Right lobe of liver (tissue), 6 donors: ENCODE measurements around the gene TPT1. TPM values are rescaled to one million over a fixed set of nuclear protein-coding genes. Genes with fewer than 3 reads are reported as not detected.
A peak's percentile ranks its signal among the peaks of the same experiment; 100 is the strongest.

ENCODE experiments used
- ATAC-seq, 4 donors: fragments of 200-7000 bp; cut with Tn5 transposase; one replicate each; pipeline ENCODE4 v1.9.1; 2020; ENCODE audit warnings: mild to moderate bottlenecking in 4 of 4, moderate library complexity in 4 of 4
- DNase-seq, 3 donors: peaks; one replicate each; pipeline ENCODE4 v3.0.0-alpha.2; 2020
- H3K27ac ChIP-seq, 3 donors: fragments of 200-600 bp; one replicate each; pipeline ENCODE4 v1.8.0; 2022
- H3K27me3 ChIP-seq, 2 donors: fragments of 200-600 bp; one replicate each; pipeline ENCODE4 v1.8.0; 2022
- H3K36me3 ChIP-seq, 4 donors: fragments of 200-600 bp; sonication (generic) in 1 of 4; one replicate each; pipeline versions ENCODE4 v1.5.1 to v1.8.0; 2017 to 2022; ENCODE audit warnings: control low read depth in 1 of 4
- H3K4me1 ChIP-seq, 4 donors: fragments of 200-600 bp; sonication (generic) in 1 of 4; one replicate each; pipeline versions ENCODE4 v1.5.1 to v1.8.0; 2017 to 2022; ENCODE audit warnings: control low read depth in 1 of 4
- H3K4me3 ChIP-seq, 3 donors: fragments of 200-600 bp; one replicate each; pipeline ENCODE4 v1.8.0; 2022
- H3K9me3 ChIP-seq, 4 donors: fragments of 200-600 bp; sonication (generic) in 1 of 4; one replicate each; pipeline versions ENCODE4 v1.5.1 to v1.8.0; 2017 to 2022; ENCODE audit warnings: control low read depth in 1 of 4
- POLR2A ChIP-seq: fragments of 450-650 bp; IDR thresholded peaks from one replicate; pipeline ENCODE4 v1.6.1; 2017; ENCODE audit warnings: antibody characterized with exemption, mild to moderate bottlenecking
- WGBS: methylation state at CpG from one replicate; pipeline ENCODE4 v1.1.6; 2018; ENCODE audit warnings: low coverage, low lambda C conversion rate; ENCODE audit not compliant: insufficient coverage; ENCODE audit errors: missing lambda C conversion rate; 5-methylcytosine and 5-hydroxymethylcytosine counted together
- intact Hi-C, 2 donors: fragments of 100-400 bp; cut with DNase I; formaldehyde crosslinking; loops; one replicate each; pipeline versions ENCODE4 v1.11.2 to v1.14.1; 2022
- total RNA-seq, 6 experiments: library from RNA; depleted of rRNA in 2 of 6; stranded (reverse); fragments of >200 nt in 2 of 6; fragmentation: NEBNext Ultra II Directional in 3 of 6; extraction: Animal tissue kit (Norgen Biotek cat#: 25700) in 3 of 6; gene quantifications; one replicate each; pipeline versions ENCODE4 v1.1.0 to v1.2.4, GENCODE V29; 2016 to 2023
- TF ChIP-seq, protein P1 (sequence below), 4 donors: fragments of 200-600 bp in 3 of 4; fragments of 450-650 bp in 1 of 4; IDR thresholded peaks; one replicate each; pipeline versions ENCODE4 v1.5.1 to v1.8.0; 2016 to 2022; ENCODE audit warnings: antibody characterized with exemption in 4 of 4, mild to moderate bottlenecking in 2 of 4
- donor health status: DM: no; HTN: yes; CAD: no.
- donor health status: DM: no; HTN: no; CAD: no.
- donor health status: DM: no; HTN: no; CAD: no.
- donor health status: DM: no; HTN: yes; CAD: no.
- donor health status: DM: no; HTN: yes; CAD: no.

The TPT1 gene
- total RNA-seq, 6 experiments from 2014 or later, result 1,466 to 3,393 (median 2,295) TPM

DNA sequence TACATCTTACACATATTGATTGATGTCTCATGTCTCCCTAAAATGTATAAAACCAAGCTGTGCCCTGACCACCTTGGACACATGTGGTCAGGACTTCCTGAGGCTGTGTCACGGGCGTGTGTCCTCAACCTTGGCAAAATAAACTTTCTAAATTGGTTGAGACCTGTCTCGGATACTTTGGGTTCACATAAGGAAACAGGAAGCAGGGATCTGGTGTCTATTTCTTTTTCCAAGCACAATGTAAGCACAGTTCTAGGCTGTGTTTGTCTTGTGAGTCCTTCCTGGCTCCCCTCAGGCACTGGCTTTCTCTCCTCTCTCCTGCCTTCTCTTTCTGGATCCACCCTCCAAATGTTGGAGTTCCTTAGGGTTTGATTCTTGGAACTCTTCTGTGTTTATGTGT lies 27.6 kb upstream of the TPT1 start:
- peaks cover 0 to 3% (median 0%) of the 10 kb centered on the region in 4 donors for H3K4me1 ChIP-seq
- TF ChIP-seq, protein P1, sequence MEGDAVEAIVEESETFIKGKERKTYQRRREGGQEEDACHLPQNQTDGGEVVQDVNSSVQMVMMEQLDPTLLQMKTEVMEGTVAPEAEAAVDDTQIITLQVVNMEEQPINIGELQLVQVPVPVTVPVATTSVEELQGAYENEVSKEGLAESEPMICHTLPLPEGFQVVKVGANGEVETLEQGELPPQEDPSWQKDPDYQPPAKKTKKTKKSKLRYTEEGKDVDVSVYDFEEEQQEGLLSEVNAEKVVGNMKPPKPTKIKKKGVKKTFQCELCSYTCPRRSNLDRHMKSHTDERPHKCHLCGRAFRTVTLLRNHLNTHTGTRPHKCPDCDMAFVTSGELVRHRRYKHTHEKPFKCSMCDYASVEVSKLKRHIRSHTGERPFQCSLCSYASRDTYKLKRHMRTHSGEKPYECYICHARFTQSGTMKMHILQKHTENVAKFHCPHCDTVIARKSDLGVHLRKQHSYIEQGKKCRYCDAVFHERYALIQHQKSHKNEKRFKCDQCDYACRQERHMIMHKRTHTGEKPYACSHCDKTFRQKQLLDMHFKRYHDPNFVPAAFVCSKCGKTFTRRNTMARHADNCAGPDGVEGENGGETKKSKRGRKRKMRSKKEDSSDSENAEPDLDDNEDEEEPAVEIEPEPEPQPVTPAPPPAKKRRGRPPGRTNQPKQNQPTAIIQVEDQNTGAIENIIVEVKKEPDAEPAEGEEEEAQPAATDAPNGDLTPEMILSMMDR (IDR thresholded peaks at IDR 0.05), result no peak
- TF ChIP-seq POLR2A, result no peak
- no peak overlapping the region for H3K4me3 ChIP-seq
- no peaks in the 10 kb centered on the region for H3K36me3 ChIP-seq
- no peak for ATAC-seq
- DNase-seq, result no peak
- no peak overlapping the region for H3K27ac ChIP-seq
- WGBS, result 26% methylated on average over 2 of the region's 3 CpGs
- intact Hi-C loops, result no loop called here
- H3K27me3 ChIP-seq, result no peaks in the 10 kb centered on the region
- no peaks in the 10 kb centered on the region for H3K9me3 ChIP-seq

- H3K36me3 ChIP-seq, result no peaks in the 10 kb centered on the region
- peaks cover 0 to 3% (median 0%) of the 10 kb centered on the region in 4 donors for H3K4me1 ChIP-seq
- TF ChIP-seq, protein P1 (IDR thresholded peaks at IDR 0.05), result no peak
- TF ChIP-seq POLR2A, result no peak
- intact Hi-C loops, result no loop called here
- DNase-seq (no peak), ATAC-seq (peak in 1 of 4 donors; percentile 11)
- H3K9me3 ChIP-seq, result no peaks in the 10 kb centered on the region
- no peak overlapping the region for H3K27ac ChIP-seq
- WGBS, result 75% methylated on average over 4 of the region's 4 CpGs
- H3K4me3 ChIP-seq, result no peak overlapping the region
- no peaks in the 10 kb centered on the region for H3K27me3 ChIP-seq
Measured at GRCh38 chr13:45368005-45368404, 27.0 kb upstream of the TPT1 start.

DNA sequence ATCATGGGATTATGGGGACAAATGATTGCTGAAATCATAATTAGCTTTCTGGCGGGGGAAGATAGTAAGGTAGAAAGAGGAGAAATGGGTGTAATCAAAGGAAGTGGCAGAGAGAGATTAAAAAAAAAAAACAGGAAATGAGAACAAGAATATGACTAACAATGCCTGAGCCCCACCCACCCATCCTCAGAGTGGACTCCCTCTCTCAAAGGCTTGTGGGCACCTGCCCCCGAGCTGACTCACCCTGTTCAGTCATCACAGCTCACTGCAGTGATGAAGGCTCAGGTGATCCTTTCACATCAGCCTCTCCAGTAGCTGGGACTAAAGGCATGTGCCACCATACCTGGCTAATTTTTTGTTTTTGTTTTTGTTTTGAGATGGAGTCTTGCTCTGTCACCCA lies 26.4 kb upstream of the TPT1 start:
- intact Hi-C loops, result no loop called here
- no peak overlapping the region for H3K27ac ChIP-seq

DNA sequence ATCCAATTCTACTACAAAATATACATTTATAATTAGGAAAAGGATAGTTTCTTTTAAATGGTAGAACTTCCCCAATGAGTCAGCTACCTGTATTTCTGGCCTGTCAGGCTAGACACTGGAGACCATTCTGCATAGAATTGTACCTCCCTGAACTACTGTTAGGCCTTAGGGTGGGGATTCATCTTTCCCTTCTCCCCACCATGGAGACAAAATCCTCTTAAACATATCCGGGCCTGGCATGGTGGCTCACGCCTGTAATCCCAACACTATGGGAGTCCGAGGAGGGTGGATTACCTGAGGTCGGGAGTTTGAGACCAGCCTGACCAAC lies 24.5 kb upstream of the TPT1 start:
- H3K27ac ChIP-seq, result no peak overlapping the region
- H3K27me3 ChIP-seq, result no peaks in the 10 kb centered on the region
- H3K4me1 ChIP-seq, result no peaks in the 10 kb centered on the region
- no peaks in the 10 kb centered on the region for H3K9me3 ChIP-seq
- DNase-seq (no peak), ATAC-seq (no peak)
- H3K36me3 ChIP-seq, result no peaks in the 10 kb centered on the region
- 100% methylated on average over 1 of the region's 4 CpGs for whole genome bisulfite sequencing
- H3K4me3 ChIP-seq, result no peak overlapping the region
- TF ChIP-seq, protein P1 (IDR thresholded peaks at IDR 0.05), result no peak
- no peak for TF ChIP-seq POLR2A
- intact Hi-C loops, result no loop called here

More for the DNA sequence above, 26.4 kb upstream of the TPT1 start:
- peak; percentile 13 to 86 (median 36) for ATAC-seq
- DNase-seq, result peak in 1 of 3 donors; percentile 70
- 50% methylated on average over 2 of the region's 2 CpGs for WGBS
- Histone ChIP-seq H3K27me3 (no peaks in the 10 kb centered on the region), H3K36me3 (no peaks in the 10 kb centered on the region), H3K4me3 (no peak overlapping the region), H3K9me3 (no peaks in the 10 kb centered on the region), H3K4me1 (peaks cover 0 to 3% (median 0%) of the 10 kb centered on the region in 4 donors)
- no peak for TF ChIP-seq POLR2A

DNA sequence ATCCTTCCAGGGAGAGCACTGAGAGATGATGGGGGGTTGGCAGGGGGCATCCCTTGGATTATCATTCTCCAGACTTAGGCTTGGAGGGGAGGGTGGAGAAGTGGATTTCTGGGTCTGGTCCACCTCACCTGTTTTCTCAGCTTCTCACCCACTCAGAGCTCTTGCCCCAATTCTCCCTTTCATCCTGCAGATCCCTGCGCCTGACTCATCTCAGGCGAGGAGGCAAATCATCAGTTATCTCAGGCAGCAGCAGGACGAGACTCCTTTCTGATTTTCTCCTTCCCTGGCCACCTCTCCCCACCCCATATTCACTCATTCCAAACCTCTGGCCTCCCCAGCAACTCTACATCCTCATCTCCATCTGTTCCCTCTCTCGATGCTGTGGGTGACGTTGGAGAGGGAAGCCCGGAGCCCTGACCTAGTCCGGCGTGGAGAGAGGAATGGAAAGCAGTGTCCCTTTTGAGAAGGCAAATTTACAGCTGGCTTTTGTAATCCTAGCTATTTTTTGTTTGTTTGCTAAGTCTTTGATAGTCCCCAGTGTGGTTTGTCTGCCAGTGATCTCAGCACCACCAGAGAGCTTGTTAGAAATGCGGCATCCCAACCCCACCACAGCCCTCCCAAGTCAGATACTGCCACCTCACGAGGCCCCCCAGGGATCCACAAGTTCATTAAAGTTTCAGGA lies 24.0 kb upstream of the TPT1 start:
- intact Hi-C loops, result no loop called here
- H3K4me1 ChIP-seq, result no peaks in the 10 kb centered on the region
- H3K9me3 ChIP-seq, result no peaks in the 10 kb centered on the region
- TF ChIP-seq, protein P1 (IDR thresholded peaks at IDR 0.05), result no peak
- TF ChIP-seq POLR2A, result no peak
- DNase-seq (no peak), ATAC-seq (no peak)
- 100% methylated on average over 5 of the region's 10 CpGs for WGBS
- H3K36me3 ChIP-seq, result no peaks in the 10 kb centered on the region
- no peaks in the 10 kb centered on the region for H3K27me3 ChIP-seq
- H3K4me3 ChIP-seq, result no peak overlapping the region
- no peak overlapping the region for H3K27ac ChIP-seq
